ENCODE results near the gene SH2D3A.

- TF ChIP-seq POLR2A (IDR thresholded peaks at IDR 0.05) (no peak), POLR2AphosphoS5 (IDR thresholded peaks at IDR 0.05) (no peak), EP300 (IDR thresholded peaks at IDR 0.05; ENCODE audit: low read depth) (no peak)
- TF ChIP-seq, protein P1, sequence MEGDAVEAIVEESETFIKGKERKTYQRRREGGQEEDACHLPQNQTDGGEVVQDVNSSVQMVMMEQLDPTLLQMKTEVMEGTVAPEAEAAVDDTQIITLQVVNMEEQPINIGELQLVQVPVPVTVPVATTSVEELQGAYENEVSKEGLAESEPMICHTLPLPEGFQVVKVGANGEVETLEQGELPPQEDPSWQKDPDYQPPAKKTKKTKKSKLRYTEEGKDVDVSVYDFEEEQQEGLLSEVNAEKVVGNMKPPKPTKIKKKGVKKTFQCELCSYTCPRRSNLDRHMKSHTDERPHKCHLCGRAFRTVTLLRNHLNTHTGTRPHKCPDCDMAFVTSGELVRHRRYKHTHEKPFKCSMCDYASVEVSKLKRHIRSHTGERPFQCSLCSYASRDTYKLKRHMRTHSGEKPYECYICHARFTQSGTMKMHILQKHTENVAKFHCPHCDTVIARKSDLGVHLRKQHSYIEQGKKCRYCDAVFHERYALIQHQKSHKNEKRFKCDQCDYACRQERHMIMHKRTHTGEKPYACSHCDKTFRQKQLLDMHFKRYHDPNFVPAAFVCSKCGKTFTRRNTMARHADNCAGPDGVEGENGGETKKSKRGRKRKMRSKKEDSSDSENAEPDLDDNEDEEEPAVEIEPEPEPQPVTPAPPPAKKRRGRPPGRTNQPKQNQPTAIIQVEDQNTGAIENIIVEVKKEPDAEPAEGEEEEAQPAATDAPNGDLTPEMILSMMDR (IDR thresholded peaks at IDR 0.05): no peak
Measured at GRCh38 chr19:6777434-6777833, 10.2 kb upstream of the SH2D3A start.
